Pulmonary artery endothelial cell (primary cell): ENCODE measurements around the gene EXOC2. TPM values are rescaled to one million over a fixed set of nuclear protein-coding genes. Genes with fewer than 3 reads are reported as not detected.

Source experiments
- DNase-seq: peaks from one replicate; pipeline ENCODE4 v3.0.0-alpha.2; 2011; ENCODE audit warnings: low read depth, low spot score
- total RNA-seq: library from RNA; depleted of rRNA; stranded (reverse); fragments of >200 nt; gene quantifications from 2 replicates; pipeline ENCODE4 v1.2.3, GENCODE V29; 2014

The EXOC2 gene
- total RNA-seq: 39.2 and 48.5 TPM in 2 replicates

- no peak for DNase-seq
Observed at GRCh38 chr6:692858-693722, at the start of gene EXOC2. TSS of gene EXOC2 (minus strand) at chr6:693139. CDS start at chr6:637818, 55,321 bp downstream.

GRCh38 chr6:741410-742339, 48.7 kb upstream of the EXOC2 start:
- DNase-seq: no peak

GRCh38 chr6:736657-737446, 43.9 kb upstream of the EXOC2 start:
- DNase-seq: no peak

- DNase-seq: no peak
Observed at GRCh38 chr6:733431-734219, 40.7 kb upstream of the EXOC2 start.

GRCh38 chr6:731924-732323, 39.0 kb upstream of the EXOC2 start:
- no peak for DNase-seq

GRCh38 chr6:729606-730320, 36.8 kb upstream of the EXOC2 start:
- no peak for DNase-seq

- no peak for DNase-seq
Observed at GRCh38 chr6:727856-728255, 34.9 kb upstream of the EXOC2 start.

GRCh38 chr6:723540-723939, 30.6 kb upstream of the EXOC2 start:
- no peak for DNase-seq

GRCh38 chr6:722608-723007, 29.7 kb upstream of the EXOC2 start:
- DNase-seq: no peak

- DNase-seq: no peak
Observed at GRCh38 chr6:722077-722524, 29.2 kb upstream of the EXOC2 start.

GRCh38 chr6:718345-718744, 25.4 kb upstream of the EXOC2 start:
- no peak for DNase-seq

- no peak for DNase-seq
Observed at GRCh38 chr6:717135-717534, 24.2 kb upstream of the EXOC2 start.

- no peak for DNase-seq
Observed at GRCh38 chr6:715709-716491, 23.0 kb upstream of the EXOC2 start.

- DNase-seq: no peak
Observed at GRCh38 chr6:714100-714499, 21.2 kb upstream of the EXOC2 start.

GRCh38 chr6:713351-713750, 20.4 kb upstream of the EXOC2 start:
- DNase-seq: no peak

GRCh38 chr6:712805-713204, 19.9 kb upstream of the EXOC2 start:
- DNase-seq: no peak

GRCh38 chr6:711925-712324, 19.0 kb upstream of the EXOC2 start:
- no peak for DNase-seq

GRCh38 chr6:710601-711571, 17.9 kb upstream of the EXOC2 start:
- no peak for DNase-seq
